Stimulated activated CD8-positive, alpha-beta memory T cell treated with anti-CD3 and anti-CD28 coated beads, Interleukin-15, amount 100 ng/mL, for 4 hours (primary cell): ENCODE data around the gene DPYSL4.

ENCODE experiments used
- DNase-seq, 2 donors: peaks; one replicate each; pipeline ENCODE4 v3.0.0-alpha.2; 2020; ENCODE audit warnings: low read depth in 2 of 2

DPYSL4 gene

DNA sequence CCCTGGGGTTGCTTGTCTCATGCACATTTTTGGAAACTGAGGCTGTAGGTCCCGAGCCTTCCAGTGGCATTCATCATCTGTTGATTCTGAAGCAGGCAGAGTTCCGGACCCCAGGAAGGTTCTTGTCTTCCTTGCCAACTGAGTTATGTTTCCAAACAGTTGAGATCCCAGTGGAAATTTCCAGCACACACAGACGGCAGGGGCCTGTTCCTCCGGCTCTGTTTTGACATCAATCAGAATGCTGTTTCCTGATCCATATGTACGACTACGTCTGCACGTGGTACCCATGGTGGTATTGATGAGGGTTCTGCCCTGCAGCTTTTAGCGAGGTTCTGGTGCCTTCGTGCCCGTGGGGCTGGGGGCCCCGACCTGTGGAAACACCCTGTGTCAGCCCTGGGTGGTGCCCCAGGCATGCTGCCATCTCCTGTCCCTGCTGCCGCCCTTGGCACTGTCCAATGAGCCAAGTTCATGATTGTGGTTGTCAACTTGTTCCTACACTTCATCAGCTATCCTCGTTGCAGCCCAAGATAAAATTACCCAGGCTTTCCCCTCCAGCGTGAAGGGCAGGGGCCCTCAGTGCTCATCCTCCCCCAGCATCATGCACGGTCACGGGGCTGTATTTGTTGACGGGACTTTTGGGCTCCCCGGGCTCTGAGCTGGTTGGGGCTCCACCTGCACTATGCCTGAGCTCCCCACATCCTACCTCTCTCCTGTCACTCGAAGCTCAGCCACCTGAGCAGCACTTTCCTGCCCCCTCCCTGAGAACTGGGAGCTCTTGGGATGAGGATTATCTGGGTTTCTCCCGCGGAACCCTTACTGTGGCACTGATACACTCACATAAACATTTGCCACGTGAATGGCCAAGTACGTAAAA is 7.8 kb upstream of the DPYSL4 start:
- no peak for DNase-seq

DNA sequence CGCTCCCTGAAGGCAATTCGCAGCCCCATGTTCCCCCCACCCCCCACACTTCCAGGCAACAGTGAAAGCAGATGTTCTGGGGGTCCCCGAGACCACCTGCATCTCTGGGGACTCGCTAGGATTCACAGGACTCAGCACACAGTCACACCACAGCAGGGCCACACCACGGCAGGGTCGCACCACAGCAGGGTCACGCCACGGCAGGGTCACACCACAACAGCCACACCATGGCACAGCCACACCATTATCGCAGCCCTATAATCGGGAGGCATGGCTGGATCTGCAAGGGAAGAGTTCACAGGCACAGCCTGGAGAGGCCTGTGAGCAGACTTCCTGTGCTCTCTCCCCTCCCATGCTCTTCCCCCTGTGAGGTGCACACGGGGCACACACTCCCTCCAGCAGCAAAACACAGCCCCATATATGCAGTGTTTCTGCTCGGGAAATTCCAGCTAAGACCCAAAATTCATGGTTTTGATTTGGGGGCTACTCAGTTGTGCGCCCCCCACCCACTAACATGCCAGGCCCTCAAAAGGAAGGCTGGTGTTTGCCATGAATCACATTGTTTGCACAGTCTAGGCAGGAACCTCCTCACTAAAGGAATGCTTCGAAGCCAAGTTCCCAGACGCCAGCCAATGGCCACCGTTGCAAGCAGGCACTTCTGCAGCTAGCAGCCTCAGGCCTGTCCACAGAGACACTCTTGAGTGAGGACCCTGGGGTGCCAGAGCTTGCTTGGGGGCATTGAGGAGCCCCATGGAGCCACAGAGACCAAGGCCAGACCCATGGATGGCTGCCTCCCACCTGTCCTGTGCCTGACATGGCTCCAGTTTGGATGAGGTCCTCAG is 7.0 kb upstream of the DPYSL4 start:
- DNase-seq: no peak

DNA sequence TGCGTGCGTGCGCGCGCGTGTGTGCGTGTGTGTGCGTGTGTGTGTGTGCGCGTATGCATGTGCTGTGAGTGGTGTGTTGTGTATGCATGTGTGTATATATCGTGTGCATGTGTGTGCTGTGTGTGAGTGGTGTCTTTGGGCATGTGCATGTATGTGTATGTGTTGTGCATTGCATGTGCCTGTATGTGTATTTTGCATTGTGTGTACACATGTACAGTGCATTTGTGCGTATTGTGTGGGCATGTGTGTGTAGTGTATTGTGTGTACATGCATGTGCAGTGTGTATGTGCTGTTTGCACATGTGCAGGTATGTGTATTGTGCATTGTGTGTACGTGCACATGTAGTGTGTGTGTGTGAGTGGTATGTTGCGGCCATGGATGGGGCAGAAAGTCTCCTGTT is 6.0 kb upstream of the DPYSL4 start:
- no peak for DNase-seq

DNA sequence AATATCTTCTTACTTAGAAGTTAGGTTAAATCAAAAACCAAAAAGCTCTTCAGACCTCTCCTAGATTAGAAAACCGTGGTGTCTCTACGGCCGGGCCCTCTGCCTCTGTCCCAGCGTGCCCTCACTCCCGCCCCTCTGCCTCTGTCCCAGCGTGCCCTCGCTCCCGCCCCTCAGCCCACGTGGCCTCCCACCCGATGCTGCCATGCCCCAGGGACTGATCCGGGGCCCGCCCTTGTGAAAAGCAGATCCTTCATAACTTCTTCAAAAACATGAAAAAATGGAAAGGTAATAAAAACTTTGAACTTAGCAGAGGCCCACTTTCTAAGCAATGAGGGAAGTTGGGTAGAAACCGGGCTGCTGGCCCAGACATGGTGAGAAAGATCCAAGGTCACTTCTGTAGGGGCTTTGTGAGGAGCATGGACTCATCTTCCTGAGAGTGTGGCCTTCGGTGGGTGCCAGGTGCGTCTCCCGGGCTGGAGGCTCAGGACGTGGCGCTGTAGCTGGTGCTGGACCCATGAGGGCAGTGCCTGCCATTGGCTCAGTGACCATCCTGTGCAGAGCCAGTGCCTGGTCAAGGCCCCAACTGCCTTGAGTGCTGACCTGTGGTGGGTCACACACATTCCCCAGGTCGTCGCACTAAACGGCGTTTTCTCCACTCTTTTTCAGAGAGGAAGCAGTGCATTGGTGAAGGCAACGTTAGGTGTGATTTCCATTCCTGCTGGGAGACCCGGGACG is 4.9 kb upstream of the DPYSL4 start:
- no peak for DNase-seq

DNA sequence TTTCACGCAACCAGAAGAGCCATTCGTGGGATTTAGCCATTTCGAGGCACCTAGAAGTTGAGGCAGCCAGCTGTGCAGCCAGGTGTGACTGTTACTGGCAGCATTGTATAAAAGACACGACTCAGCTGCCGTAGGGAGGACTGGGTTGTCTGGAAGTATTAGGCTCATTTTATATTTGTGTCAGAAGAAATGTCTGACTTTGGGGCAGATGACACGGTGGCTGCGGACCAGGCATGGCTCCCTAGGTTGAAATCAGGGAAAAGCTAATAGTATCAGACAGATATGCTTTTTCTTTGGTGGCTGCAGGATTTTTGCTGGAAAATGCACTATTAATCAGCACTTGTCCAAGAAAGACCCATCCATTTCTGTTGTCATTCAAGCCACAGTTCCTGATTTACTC is 4.2 kb upstream of the DPYSL4 start:
- DNase-seq: no peak

DNA sequence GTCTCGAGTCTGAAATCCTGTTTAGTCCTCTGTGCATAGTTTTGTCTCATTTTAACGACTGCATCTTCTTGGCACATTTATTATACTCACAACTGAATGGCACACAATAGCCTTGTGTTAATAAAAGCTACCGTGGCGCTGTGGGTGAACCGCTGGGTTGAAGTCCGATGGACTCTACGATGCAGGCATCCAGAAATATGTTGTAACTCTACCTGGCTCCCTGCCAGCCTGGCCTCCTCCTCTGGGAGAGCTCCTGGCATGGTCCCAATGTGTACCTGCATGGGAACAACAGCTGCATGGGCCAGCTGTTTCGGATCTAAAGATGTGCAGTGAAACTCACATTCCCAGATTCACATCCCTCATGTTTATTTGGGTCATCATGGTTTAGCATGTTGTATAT is 3.7 kb upstream of the DPYSL4 start:
- no peak for DNase-seq

DNA sequence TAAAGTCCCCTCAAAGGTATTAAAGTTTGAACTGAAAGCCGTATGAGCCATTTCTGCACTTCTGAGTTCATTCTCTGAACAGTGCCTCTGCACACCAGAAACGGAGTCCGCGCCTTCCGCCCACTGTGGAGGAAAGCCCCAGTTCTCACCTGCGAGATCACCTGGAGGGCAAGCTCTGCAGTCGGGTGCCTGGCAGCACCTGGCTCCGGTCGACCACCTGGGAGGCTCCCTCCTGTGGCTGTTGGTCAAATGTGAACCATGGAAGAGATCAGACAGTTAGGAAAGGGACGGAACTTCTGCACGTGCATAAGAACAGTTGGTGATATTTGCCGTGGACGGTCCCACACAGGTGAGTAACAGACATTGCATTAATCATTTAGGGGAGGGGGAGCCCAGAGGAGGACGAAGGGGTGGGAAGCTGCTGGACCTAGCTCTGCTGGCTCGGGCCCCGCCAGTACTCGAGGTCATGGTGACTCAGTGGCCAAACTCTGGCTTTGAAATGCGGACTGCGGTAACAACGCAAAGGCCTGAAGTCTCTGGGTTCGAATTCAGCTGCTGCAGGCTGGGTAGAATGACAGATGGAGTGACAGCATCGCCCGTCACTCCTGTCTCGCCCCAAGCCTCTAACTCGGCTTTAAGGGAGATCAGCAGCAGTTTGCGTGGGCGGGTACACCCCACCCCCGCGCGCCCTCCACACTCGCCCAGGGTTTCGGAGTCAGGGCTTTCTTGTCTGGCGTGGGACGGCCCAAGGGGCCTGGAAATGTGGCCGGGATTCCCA is 1.7 kb upstream of the DPYSL4 start:
- no peak for DNase-seq

DNA sequence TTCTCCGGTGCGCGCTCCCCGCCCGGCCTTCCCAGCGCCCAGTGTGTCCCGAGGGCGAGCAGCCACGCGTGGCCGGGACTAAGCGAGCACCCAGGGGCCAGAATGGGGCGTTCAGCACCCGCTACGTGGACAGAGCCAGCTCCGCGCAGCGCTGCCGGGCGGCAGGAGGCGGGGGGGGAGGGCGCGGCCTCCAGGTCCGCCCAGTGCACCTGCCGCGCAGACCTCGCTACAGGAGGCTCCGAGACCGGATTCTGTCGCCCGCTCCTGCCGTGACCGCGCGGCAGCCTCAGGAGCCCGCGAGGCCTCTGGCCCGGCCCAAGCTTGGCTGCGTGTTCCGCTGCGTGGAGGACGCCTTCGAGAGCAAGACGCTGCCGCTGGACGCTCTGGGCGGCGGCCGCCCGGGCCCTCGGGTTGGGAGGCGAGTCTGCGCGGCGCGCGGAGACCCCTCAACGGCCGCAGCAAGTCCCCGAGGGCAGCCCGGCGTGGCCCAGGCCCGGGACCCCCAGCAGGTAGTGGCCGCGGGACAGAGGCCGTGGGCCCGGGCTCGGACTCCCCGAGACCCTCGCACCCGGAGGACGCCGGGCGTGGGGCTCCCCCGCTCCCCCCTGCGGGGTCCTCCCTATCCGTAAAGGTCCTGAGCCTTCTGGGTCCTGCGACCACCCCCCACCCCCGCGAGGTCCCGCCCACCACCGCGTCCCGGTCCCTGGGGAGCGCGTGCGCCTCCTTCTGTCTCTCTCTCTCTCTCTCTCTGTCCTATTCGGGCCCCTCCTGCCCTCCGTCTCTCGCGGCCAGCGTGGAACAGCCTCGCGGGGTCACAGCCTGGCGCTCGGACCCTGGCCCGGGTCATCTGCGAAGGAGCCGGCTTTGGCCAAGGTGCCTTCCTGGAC is 904 bp upstream of the DPYSL4 start:
- DNase-seq: no peak

DNA sequence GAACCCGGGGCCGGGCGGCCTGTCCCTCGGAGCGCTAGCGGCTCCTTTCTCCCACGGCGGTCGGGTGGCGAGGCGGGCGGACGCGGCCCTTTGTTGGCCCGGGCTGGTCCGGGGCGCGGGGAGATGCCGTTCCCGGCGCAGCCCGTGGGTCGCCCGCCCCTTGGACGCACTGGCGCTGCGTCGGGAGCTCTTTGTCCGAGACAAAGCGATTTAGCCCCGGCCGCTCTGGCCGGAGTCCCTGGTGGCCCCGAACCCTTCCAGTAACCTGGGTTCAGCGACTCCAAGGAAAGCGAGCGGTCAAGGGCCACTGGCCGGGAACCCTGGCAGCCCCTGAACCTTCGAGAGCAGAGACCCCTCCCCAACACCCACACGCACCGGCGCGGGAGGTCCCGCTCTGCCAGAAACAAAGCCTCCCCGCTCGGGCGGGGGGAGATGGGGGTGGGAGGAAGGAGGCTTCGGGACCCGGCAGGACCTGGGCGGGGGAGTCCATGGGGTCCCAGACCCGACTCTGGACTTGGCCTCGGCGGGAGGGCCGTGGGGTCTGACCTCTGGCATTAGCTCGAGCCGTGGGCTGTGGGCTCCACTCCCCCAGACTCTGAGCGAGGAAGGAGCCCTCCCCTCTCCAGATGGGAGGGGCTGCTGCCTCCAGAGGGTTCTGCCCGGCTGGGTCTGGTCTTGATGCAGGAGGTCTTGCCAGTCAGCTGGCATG is 836 bp downstream of the DPYSL4 start:
- no peak for DNase-seq

DNA sequence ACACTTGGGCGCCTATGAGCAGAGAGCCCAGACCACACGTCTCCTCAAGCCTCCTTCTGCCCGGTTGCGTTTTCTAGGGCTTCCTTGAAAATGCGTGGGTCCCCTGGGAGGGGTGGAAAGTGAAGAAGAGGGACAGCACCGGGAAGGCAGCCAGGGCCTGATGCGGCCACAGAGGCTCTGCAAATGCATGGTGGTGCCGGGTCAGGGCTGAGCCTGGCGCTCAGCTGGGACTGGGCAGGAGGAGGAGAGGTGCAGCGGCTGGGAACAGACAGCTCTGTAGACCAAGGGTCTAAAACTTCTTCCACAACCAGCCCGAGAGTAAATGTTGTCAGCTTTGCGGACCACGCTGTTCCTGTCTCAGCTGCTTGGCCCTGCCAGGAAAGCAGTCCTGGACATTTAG is 1.6 kb downstream of the DPYSL4 start:
- DNase-seq: no peak

DNA sequence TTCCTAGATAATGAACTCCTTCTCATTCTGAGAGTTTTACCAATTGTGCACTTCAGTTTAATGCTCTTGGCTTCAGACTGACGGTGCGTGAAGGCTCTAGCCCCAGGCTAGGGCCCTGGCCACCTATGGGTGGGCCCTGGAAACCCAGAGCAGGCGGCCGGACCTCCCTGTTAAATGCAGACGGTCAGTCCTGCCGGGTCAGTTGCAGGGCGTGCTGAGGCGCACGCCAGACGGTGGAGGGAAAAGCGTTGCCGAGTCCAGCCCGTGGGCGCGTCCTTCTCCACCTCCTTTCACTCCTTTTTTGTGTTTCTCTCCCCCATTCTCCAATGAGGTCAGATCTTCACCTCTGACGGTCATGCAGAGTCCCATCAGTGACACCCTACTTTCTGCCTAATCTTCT is 2.3 kb downstream of the DPYSL4 start:
- no peak for DNase-seq

DNA sequence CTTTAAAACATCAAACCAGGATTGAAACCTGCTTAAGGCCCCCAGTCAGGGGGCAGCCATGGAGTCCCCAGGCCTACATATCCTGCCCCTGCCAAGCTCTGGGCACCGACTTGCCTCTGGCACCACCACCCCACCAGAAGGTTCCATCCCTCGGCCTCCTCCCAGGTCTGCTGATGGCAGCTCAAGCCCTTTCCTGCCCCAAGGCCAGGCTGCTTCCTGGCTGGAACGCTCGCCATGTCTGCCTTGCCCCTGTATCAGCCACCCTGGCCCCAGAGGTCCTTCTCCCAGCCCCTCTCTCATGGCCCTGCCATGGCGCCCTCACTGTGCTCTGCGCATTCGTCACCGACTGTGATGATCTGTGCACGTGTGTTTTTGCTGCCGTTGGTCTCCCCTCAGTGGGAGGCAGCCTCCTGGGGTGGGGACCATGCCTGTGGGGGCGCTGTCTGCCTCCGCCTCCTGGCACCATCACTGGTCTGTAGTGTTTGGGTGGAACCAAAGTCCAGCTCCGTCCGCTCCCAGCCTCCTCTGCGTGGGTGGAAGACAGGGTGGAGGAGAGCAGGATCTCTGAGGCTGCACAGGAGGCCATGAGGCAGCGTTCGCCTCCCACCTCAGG is 3.2 kb downstream of the DPYSL4 start:
- no peak for DNase-seq

DNA sequence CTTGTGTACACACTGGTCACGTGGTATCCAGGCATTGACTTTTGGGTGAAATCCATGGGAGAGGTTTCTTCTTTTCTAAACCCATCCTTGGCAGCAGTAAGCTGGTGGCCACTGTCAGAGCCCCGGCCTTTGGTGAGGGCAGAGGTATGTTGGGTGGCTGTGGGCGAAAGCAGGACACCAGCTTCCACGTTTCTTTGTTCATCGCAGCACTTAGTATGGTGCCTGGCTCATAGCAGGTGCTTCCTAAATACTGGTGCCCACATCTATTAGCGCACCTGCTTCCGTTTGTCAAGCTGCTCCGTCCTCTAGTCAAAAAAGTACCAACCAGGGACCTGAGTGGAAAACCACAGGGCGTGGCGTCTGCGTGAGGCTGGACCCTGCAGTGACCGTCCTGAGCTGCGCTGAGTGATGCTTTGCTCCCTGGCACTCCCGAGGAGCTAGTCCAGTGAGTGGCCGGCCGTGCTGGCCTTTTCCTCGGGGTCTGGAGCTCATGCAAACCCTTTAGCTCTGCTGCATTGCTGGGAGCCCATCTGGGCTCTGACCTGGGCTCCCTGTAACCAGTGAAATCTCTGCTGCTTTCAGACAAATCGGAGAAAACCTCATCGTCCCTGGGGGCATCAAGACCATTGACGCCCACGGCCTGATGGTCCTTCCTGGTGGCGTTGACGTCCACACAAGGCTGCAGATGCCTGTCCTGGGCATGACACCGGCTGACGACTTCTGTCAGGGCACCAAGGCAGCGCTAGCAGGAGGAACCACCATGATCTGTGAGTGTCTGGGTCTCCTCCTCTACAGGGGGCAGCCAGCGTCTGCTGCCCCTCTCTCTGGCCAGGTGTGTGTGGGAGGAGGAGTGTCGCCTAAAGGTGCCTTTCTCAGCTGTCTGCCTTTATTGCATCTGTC is 5.6 kb downstream of the DPYSL4 start:
- no peak for DNase-seq

DNA sequence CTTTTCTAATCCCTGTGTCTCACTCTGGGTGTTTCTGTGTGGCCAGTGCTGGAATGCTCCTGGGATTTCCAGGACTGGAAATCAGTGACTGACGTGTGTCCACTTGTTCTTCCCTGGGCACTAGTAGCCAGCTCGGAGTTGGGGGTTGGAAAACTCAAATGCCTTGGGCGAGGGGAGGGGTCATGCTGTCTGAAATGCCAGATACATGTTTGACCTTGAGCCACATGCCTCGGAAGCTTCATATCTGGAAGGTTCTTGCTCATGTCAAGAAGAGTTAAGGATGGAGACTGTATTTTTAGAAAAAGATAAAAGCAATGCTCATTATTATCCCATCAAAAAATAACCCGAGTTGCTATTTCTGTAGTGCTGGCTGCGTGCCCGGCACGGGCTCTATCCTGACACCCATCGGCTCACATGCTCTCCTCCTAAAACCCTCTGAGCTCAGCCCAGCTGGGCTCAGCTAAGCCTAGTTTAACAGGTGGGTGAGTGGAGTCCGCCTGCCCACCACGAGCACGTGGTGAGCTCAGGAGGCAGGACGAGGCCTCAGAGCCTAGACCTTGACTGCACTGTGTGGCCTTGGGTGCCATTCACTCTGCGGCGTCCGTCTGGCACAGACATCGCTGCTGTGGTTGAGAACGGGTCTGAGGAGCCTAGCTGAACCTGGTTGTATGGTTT is 6.4 kb downstream of the DPYSL4 start:
- no peak for DNase-seq

DNA sequence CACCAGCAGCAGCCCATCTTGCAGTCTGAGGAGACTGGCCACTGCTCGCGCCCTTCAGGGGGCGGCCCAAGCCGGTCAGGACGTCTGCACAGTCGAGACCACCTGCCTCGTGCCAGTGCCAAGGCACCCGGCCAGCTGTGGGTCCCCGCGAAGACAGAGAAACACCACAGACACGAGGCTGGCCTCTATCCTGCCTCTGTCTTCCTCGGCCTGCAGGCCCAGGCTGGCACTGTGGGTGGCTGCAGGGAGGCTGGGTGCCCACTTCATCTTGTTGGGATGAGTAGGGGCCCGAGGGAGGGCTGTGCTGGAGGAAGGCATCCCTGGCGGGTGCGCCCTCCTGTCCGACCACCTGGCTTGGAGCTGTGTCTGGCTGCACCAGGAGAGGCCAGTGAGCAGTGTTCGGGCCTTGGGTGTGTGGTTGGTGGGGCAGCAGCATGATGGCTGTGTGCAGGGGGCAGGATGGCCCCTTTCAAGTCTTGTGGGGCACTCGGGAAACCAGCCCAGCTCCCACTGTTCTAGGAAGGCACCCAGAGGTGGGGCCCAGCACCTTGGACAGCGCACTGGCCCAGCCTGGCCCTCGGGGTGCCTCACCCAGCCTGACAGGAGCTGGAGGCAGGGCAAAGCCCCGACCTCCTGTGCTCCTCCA is 7.3 kb downstream of the DPYSL4 start:
- no peak for DNase-seq

DNA sequence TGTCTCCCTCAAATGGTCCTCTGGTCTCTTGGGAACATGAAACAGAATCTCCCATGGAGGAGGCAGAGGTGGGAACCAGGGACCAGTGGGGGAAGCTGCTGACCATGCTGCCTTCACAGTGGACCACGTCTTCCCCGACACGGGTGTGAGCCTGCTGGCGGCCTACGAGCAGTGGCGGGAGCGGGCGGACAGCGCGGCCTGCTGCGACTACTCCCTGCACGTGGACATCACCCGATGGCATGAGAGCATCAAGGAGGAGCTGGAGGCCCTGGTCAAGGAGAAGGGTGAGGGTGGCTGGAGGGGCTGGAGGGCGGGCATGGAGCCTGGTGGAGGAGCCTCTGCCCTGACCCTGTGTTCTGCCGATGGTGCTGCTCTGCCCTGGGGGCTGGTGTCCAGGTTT is 8.0 kb downstream of the DPYSL4 start:
- DNase-seq: no peak

DNA sequence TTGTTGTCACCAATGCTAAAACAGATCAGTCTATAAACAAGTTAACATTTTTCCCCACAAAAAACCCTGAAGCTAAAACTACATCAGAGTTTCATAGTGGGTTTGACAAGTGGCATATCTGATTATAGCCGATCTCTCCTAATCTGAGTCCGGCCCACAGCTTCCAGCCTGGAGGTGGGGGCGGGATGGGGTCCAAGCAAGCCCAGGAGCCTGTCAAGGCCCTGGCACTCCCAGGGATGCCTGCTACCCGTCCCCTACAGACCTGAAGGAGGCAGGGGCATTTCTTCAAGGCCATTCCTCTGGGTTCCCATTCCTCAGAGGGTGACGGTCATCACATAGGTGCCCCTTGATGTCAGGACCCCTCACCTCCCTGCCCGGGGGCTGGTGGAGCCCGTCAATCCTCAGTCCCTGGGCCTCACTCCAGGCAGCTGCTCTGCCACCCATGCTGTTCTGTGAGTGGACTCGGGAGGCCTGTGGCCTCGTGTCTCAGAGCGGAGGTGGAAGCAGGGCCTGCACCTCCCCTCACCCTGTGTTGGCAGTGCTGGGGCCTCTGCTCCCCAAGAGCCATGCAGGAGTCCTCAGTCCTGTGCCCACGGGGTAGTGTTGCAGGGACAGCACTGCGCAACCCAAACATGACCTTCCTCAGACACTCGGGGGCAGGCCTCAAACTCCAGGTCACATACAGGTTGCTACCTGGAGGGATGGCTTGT is 8.8 kb downstream of the DPYSL4 start:
- DNase-seq: no peak
